Measurements from ENCODE around the gene SDF4.
A peak's percentile ranks its signal among the peaks of the same experiment; 100 is the strongest.
"Not testable (repeated sequence)": the region's sequence is repeated elsewhere in the genome, so short reads cannot be mapped to it uniquely, and the experiment has no call there.

Gene SDF4

GRCh38 chr1:1259951-1260600, 28.3 kb upstream of the SDF4 start:
- peak; percentile 75 for DNase-seq

- DNase-seq = no peak
Measured at GRCh38 chr1:1259540-1259939, 27.7 kb upstream of the SDF4 start.

GRCh38 chr1:1259119-1259488, 27.3 kb upstream of the SDF4 start:
- no peak for DNase-seq

GRCh38 chr1:1256956-1257871, 25.4 kb upstream of the SDF4 start:
- DNase-seq = no peak

- no peak for DNase-seq
Measured at GRCh38 chr1:1255611-1256010, 23.8 kb upstream of the SDF4 start.

- DNase-seq = no peak
Measured at GRCh38 chr1:1255078-1255477, 23.3 kb upstream of the SDF4 start.

GRCh38 chr1:1254667-1254998, 22.8 kb upstream of the SDF4 start:
- no peak for DNase-seq

- DNase-seq = no peak
Measured at GRCh38 chr1:1253972-1254666, 22.3 kb upstream of the SDF4 start.

GRCh38 chr1:1253314-1253713, 21.5 kb upstream of the SDF4 start:
- DNase-seq = no peak

- no peak for DNase-seq
Measured at GRCh38 chr1:1250786-1251284, 19.0 kb upstream of the SDF4 start.

- DNase-seq = not testable (repeated sequence)
Measured at GRCh38 chr1:1248009-1248913, 16.5 kb upstream of the SDF4 start.

- no peak for DNase-seq
Measured at GRCh38 chr1:1247341-1247913, 15.6 kb upstream of the SDF4 start.

GRCh38 chr1:1246577-1247340, 15.0 kb upstream of the SDF4 start, which contains the start of gene C1QTNF12:
C1QTNF12 (minus strand) TSS chr1:1246722; CDS start chr1:1246690, 32 bp downstream.
- DNase-seq = no peak

GRCh38 chr1:1245817-1246576, 14.2 kb upstream of the SDF4 start:
- no peak for DNase-seq

- DNase-seq = no peak
Measured at GRCh38 chr1:1245178-1245816, 13.5 kb upstream of the SDF4 start.

- no peak for DNase-seq
Measured at GRCh38 chr1:1244192-1244811, 12.5 kb upstream of the SDF4 start.

- DNase-seq = no peak
Measured at GRCh38 chr1:1243807-1244191, 12.0 kb upstream of the SDF4 start.

- DNase-seq = no peak
Measured at GRCh38 chr1:1243266-1243660, 11.5 kb upstream of the SDF4 start.

Data from fibroblast of skin of back (primary cell).